GM12878 (cell line): ENCODE results near the gene PAX4. TPM values are rescaled to one million over a fixed set of nuclear protein-coding genes. Genes with fewer than 3 reads are reported as not detected.
A peak's percentile ranks its signal among the peaks of the same experiment; 100 is the strongest.

Experiments used
- BCLAF1 ChIP-seq: fragments of 450-650 bp; IDR thresholded peaks from 2 replicates; pipeline ENCODE4 v1.6.1; 2017; ENCODE audit warnings: antibody characterized with exemption, mild to moderate bottlenecking, moderate library complexity
- CREB1 ChIP-seq: IDR thresholded peaks from 2 replicates; pipeline ENCODE4 v1.6.1; 2012; ENCODE audit warnings: low read depth, mild to moderate bottlenecking, inconsistent platforms
- CUX1 ChIP-seq: IDR thresholded peaks from 2 replicates; pipeline ENCODE4 v1.6.1; 2012; ENCODE audit warnings: improper control_type of control experiment, low read depth, low read length; ENCODE audit not compliant: insufficient replicate concordance
- E2F4 ChIP-seq: IDR thresholded peaks from 2 replicates; pipeline ENCODE4 v1.6.1; 2012; ENCODE audit warnings: low read depth, low read length, improper control_type of control experiment
- ELK1 ChIP-seq: IDR thresholded peaks from 2 replicates; pipeline ENCODE4 v1.6.1; 2012; ENCODE audit warnings: low read depth, low read length, improper control_type of control experiment
- IKZF2 ChIP-seq, 2 experiments: fragments of 450-650 bp; IDR thresholded peaks; 2 replicates each; pipeline ENCODE4 v1.6.1; 2017; ENCODE audit warnings: mild to moderate bottlenecking in 2 of 2, moderate library complexity in 2 of 2
- KLF5 ChIP-seq: fragments of 450-650 bp; IDR thresholded peaks from 2 replicates; pipeline ENCODE4 v1.6.1; 2014; ENCODE audit warnings: mild to moderate bottlenecking; ENCODE audit not compliant: partially characterized antibody
- MAX ChIP-seq: IDR thresholded peaks from 2 replicates; pipeline ENCODE4 v1.6.1; 2012; ENCODE audit warnings: low read depth, low read length, improper control_type of control experiment
- PML ChIP-seq: IDR thresholded peaks from 2 replicates; pipeline ENCODE4 v1.6.1; 2012; ENCODE audit warnings: low read length, inconsistent platforms
- REST ChIP-seq: IDR thresholded peaks from 2 replicates; pipeline ENCODE4 v1.6.1; 2012; ENCODE audit warnings: mild to moderate bottlenecking, low read depth, low read length
- ZBTB33 ChIP-seq: fragments of 450-650 bp; IDR thresholded peaks from 2 replicates; pipeline ENCODE4 v1.6.1; 2017; ENCODE audit warnings: mild to moderate bottlenecking
- polyA plus RNA-seq, 11 experiments: library from polyadenylated mRNA; depleted of rRNA in 4 of 11; unstranded in 6 of 11; stranded (reverse) in 5 of 11; fragments of >200 nt; fragmentation: Nextera tagmentation in 4 of 11; fragmentation: Illumina TruSeq in 1 of 11; extraction: Ambion mirVana in 4 of 11; extraction: Trizol in 1 of 11; gene quantifications; 1 replicate in 1 of 11; 2 replicates in 10 of 11; pipeline versions ENCODE4 v1.2.1 to v1.2.3, GENCODE V29; 2011 to 2016; ENCODE audit warnings: inconsistent platforms in 2 of 11, missing spikeins in 2 of 11, low read depth in 1 of 11
- total RNA-seq, 4 experiments: library from RNA; depleted of rRNA in 3 of 4; stranded (reverse); fragments of >200 nt in 3 of 4; fragmentation: Illumina TruSeq in 1 of 4; extraction: Trizol in 1 of 4; gene quantifications; 2 replicates each; pipeline versions ENCODE4 v1.2.1 to v1.2.3, GENCODE V29; 2013 to 2021

The PAX4 gene
- total and polyA plus RNA-seq, 10 of the 15 experiments (the other 5 are each of a cell fraction or from before 2014, with no cell fraction given) = 0.27 TPM; not detected in 9

GRCh38 chr7:127588697-127589482 is 29.1 kb downstream of the PAX4 start (continued):
- no peak for TF ChIP-seq E2F4
- no peak for TF ChIP-seq ELK1
- no peak for TF ChIP-seq ZBTB33
- TF ChIP-seq MAX = no peak
- no peak for TF ChIP-seq KLF5
- TF ChIP-seq IKZF2 (IDR thresholded peaks at IDR 0.05) = peak; percentile 53 to 56; a peak in 3 of 4 replicates
- no peak for TF ChIP-seq REST
- TF ChIP-seq BCLAF1 = no peak
- TF ChIP-seq CUX1 = no peak
- TF ChIP-seq CREB1 = no peak; the same call in 1 of the 2 replicates
- no peak for TF ChIP-seq PML
